Subcutaneous abdominal adipose tissue (tissue), 5 donors: ENCODE results near the gene AMFR.

Experiments used
- H3K27ac ChIP-seq: one replicate; pipeline ENCODE4 v1.7.0; 2013; ENCODE audit warnings: low read depth, mild to moderate bottlenecking, inconsistent platforms, low read length, moderate library complexity
- H3K27me3 ChIP-seq, 5 donors: one replicate each; pipeline ENCODE4 v1.7.0; 2013; ENCODE audit warnings: low read length in 5 of 5, inconsistent platforms in 1 of 5; ENCODE audit not compliant: control insufficient read depth in 5 of 5, insufficient read depth in 4 of 5
- H3K36me3 ChIP-seq, 5 donors: one replicate each; pipeline ENCODE4 v1.7.0; 2013; ENCODE audit warnings: low read length in 5 of 5; ENCODE audit not compliant: control insufficient read depth in 5 of 5, insufficient read depth in 5 of 5
- H3K4me1 ChIP-seq, 5 donors: one replicate each; pipeline ENCODE4 v1.7.0; 2013; ENCODE audit warnings: low read length in 5 of 5, mild to moderate bottlenecking in 3 of 5, moderate library complexity in 1 of 5; ENCODE audit not compliant: control insufficient read depth in 5 of 5, insufficient read depth in 5 of 5
- H3K4me3 ChIP-seq, 5 donors: one replicate each; pipeline ENCODE4 v1.7.0; 2013; ENCODE audit warnings: low read length in 5 of 5, low read depth in 1 of 5
- H3K9ac ChIP-seq, 5 donors: one replicate each; pipeline ENCODE4 v1.7.0; 2013; ENCODE audit warnings: low read length in 5 of 5, mild to moderate bottlenecking in 4 of 5, moderate library complexity in 3 of 5
- H3K9me3 ChIP-seq, 5 donors: one replicate each; pipeline ENCODE4 v1.7.0; 2013; ENCODE audit warnings: low read length in 5 of 5; ENCODE audit not compliant: control insufficient read depth in 5 of 5
- donor health status: healthy.
- donor health status: healthy.
- donor health status: healthy.
- donor health status: healthy.
- donor health status: healthy.

AMFR gene

DNA sequence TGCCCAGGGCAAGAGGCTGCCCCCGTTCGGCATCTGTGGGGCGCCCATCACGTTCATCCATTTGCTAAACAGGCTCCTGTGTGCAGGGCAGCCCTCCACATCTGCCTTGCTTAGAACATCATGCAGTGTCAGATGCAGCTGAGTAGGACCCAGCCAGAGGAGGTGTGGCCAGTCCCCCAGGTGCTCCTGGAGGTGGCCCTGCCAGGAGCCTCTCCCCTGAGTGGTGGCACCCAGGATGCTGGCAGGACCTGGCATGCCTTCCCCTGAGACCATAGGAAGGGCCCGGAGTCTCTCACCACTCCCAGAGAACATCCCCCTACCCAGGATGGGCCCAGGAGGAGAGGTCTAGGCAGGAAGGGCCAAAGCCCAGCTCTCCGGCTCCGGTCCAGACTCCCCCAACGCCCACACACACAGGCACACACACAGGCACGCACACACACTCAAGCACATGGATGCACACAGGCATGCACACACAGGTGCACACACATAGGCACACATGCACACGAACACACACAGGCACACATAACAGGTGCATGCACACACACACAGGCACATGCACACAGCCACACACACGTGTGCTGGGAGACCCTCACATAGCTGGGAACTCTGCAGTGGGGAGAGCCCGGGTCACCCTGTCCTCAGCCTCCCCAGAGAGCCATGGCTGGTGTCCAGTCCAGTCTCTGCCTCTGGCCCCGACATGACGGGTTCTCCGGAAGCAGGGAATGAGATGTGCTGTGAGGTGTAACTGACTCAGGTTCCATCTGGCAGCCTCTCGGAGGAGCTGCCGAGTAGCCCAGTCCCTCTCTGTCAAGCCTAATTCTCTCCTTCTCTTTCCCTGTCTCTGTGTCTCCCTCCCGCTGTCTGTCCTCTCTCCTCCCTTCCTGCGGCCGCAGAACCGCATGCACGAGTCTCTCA is 74.6 kb downstream of the AMFR start:
- Histone ChIP-seq H3K4me3 (no peak overlapping the region), H3K9ac (no peak overlapping the region), H3K27me3 (peaks cover 0 to 10% (median 8%) of the 10 kb centered on the region in 5 donors), H3K9me3 (no peaks in the 10 kb centered on the region), H3K27ac (no peak overlapping the region), H3K36me3 (no peaks in the 10 kb centered on the region), H3K4me1 (no peaks in the 10 kb centered on the region)

GRCh38 chr16:56349711-56350161 is 75.6 kb downstream of the AMFR start:
- Histone ChIP-seq H3K27ac (no peak overlapping the region), H3K9me3 (no peaks in the 10 kb centered on the region), H3K27me3 (peaks cover 0 to 10% (median 8%) of the 10 kb centered on the region in 5 donors), H3K9ac (no peak overlapping the region), H3K4me3 (no peak overlapping the region), H3K4me1 (no peaks in the 10 kb centered on the region), H3K36me3 (no peaks in the 10 kb centered on the region)

DNA sequence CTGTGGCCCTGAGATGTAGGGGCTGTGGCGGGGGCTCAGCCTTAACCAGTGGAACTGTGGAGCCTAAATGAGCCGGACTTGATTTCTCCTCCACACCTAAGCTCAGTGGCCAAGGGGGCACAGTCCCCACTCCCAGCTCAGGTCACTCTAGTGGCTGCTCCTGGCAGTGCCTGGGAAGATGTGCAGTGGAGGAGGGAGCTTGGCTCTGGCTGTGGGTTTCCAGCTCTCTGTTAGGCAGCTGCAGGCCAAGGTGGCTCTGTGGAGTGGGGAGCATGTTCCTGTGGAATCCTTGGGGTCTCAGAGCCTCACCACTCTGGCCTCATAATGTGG is 76.3 kb downstream of the AMFR start:
- Histone ChIP-seq H3K27me3 (peaks cover 0 to 10% (median 8%) of the 10 kb centered on the region in 5 donors), H3K9ac (no peak overlapping the region), H3K9me3 (no peaks in the 10 kb centered on the region), H3K4me3 (no peak overlapping the region), H3K27ac (no peak overlapping the region), H3K36me3 (no peaks in the 10 kb centered on the region), H3K4me1 (no peaks in the 10 kb centered on the region)

DNA sequence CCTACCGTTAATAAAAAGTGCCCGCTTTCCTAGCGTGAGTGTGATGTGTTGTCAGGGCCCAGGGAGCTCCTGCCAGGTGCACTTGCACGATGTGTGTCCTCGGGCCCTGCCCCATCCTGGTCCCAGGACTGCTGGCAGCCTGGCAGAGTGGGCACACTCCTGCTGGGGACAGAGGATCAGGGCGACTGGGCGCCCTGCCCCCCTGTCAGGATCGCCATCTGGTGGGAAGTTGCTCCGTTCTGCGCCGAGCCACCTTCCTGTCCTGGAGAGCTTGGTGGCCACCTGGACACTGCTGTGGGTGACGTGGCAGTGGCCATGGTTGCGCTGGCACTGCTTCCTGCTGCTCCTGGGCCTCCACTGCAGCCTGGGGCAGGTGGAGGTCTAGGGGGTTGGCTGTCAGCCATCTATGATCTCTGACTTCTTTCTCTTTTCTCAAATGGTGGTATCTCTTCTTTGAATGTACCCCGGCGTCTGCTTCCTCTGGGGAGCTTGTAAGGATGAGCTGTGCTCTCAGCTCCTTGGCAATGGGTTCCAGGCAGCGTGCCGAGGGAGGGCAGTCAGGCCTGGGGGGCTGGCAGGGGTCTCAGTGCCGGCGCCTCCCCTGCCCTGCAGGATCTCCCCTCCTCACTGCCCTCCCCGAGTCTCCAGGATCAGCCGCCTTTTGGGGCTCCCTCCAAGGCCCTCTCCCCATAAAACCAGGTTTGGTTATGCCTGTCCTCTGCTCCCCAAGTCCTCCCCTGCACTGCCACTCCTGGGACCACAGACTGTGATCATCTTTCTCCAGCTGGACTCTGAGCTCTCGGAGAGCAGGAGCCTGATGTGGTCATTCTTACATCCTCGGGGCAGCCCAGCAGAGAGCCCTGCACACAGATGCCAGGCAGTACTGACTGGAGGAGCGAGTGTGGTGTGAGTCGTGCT is 76.9 kb downstream of the AMFR start:
- no peak overlapping the region for H3K4me3 ChIP-seq
- H3K9ac ChIP-seq, result no peak overlapping the region
- H3K36me3 ChIP-seq, result no peaks in the 10 kb centered on the region
- no peak overlapping the region for H3K27ac ChIP-seq
- no peaks in the 10 kb centered on the region for H3K4me1 ChIP-seq
- H3K9me3 ChIP-seq, result no peaks in the 10 kb centered on the region
- peaks cover 0 to 10% (median 8%) of the 10 kb centered on the region in 5 donors for H3K27me3 ChIP-seq

DNA sequence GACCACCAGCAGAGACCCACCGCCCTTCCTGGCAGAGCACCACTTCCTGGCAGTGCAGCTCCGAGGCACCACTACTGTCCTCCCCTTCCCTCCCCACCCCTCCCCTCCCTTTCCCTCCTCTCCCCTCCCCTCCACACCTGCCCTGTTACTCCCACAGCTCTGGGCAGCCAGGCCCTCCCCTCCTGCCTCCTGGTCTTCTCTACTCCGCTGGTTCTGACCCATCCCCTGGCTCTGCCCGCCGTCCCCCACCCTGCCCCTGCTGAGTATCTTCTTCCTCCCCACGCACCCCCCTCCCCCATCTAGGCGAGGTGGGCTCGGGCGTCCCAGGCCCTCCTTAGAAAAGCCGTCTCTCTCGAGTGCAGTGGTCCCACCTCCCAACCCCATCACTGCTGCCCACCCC is 77.7 kb downstream of the AMFR start:
- no peaks in the 10 kb centered on the region for H3K4me1 ChIP-seq
- H3K4me3 ChIP-seq, result no peak overlapping the region
- H3K27ac ChIP-seq, result no peak overlapping the region
- H3K36me3 ChIP-seq, result no peaks in the 10 kb centered on the region
- H3K9ac ChIP-seq, result no peak overlapping the region
- H3K27me3 ChIP-seq, result peaks cover 0 to 10% (median 8%) of the 10 kb centered on the region in 5 donors
- H3K9me3 ChIP-seq, result no peaks in the 10 kb centered on the region

DNA sequence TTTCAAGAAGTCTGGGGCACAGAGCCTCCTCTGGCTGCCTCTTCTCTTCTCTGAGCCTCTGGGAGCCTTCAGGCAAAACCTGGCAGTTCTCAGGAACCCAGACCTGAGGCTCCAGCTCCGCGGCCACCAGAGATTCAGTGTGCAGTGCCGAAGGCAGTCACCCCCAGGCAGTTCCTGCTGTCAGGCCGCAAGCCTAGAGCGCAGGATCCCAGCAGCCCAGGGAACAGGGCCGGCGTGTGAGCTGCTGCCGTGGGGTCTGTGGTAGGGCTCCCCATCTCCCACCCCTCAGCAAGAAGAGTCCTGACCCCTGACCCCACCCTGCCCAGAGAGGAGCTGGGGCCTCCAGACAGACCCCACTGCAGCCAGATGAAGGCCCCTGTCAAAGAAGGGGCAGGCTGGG is 78.2 kb downstream of the AMFR start:
- Histone ChIP-seq H3K27me3 (peaks cover 0 to 10% (median 8%) of the 10 kb centered on the region in 5 donors), H3K27ac (no peak overlapping the region), H3K4me3 (no peak overlapping the region), H3K9ac (no peak overlapping the region), H3K36me3 (no peaks in the 10 kb centered on the region), H3K4me1 (no peaks in the 10 kb centered on the region), H3K9me3 (no peaks in the 10 kb centered on the region)

DNA sequence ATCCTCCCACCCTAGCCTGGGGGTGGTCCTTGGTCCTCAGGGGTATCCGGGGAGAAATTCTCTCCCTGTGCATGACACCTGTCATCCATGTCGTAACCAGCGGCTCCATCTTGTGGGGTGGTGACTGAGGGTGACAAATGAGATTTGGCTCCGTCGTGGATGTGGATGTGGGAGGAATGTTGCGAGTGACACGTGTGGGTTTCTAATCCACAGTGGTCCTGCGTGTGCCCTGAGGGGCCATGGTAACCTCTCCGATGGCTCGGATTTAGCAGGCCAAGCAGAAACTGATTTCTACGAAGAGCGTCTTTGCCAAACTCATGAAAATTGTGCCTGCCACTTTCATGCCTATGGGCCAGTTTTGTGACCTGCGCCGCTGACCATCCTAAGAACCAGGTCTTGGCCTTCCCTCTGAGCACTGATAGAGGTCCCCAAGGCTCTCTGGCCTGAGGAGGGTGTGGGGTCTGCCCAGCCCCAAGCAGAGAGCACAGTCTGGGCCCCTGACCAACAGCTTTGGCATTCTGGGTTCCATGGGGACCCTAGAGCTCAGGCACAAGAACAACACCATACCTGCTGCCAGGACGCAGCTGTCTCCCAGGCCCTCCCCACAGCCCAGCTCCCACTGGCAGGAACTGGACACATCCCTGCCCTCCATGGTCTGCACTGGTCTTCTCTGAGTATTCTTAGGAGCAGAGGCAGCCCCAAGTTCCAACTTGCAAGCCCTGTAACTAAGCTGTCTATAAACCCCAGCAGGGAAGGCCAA is 79.0 kb downstream of the AMFR start:
- H3K9ac ChIP-seq, result no peak overlapping the region
- H3K27ac ChIP-seq, result no peak overlapping the region
- no peaks in the 10 kb centered on the region for H3K36me3 ChIP-seq
- H3K4me3 ChIP-seq, result no peak overlapping the region
- no peaks in the 10 kb centered on the region for H3K9me3 ChIP-seq
- peaks cover 0 to 10% (median 8%) of the 10 kb centered on the region in 5 donors for H3K27me3 ChIP-seq
- no peaks in the 10 kb centered on the region for H3K4me1 ChIP-seq

GRCh38 chr16:56345406-56346050 is 79.8 kb downstream of the AMFR start:
- Histone ChIP-seq H3K9me3 (no peaks in the 10 kb centered on the region), H3K4me1 (no peaks in the 10 kb centered on the region), H3K9ac (no peak overlapping the region), H3K36me3 (no peaks in the 10 kb centered on the region), H3K4me3 (no peak overlapping the region), H3K27me3 (peaks cover 0 to 10% (median 8%) of the 10 kb centered on the region in 5 donors), H3K27ac (no peak overlapping the region)

GRCh38 chr16:56344518-56345405 is 80.6 kb downstream of the AMFR start:
- H3K36me3 ChIP-seq, result no peaks in the 10 kb centered on the region
- no peak overlapping the region for H3K27ac ChIP-seq
- H3K9ac ChIP-seq, result no peak overlapping the region
- H3K4me1 ChIP-seq, result no peaks in the 10 kb centered on the region
- no peak overlapping the region for H3K4me3 ChIP-seq
- peaks cover 0 to 5% (median 2%) of the 10 kb centered on the region in 5 donors for H3K27me3 ChIP-seq
- no peaks in the 10 kb centered on the region for H3K9me3 ChIP-seq
